Neuronal stem cell (in vitro differentiated cells): Measurements from ENCODE around the gene COPS9.

Experiments used
- DNase-seq: peaks from one replicate; pipeline ENCODE4 v3.0.0-alpha.2; 2013; ENCODE audit warnings: low spot score
- H2AFZ ChIP-seq: one replicate; pipeline ENCODE4 v1.6.1; 2013; ENCODE audit warnings: mild to moderate bottlenecking, low read length, inconsistent platforms
- H2AK5ac ChIP-seq: 2 replicates; pipeline ENCODE4 v1.6.1; 2013; ENCODE audit warnings: low read depth, mild to moderate bottlenecking, inconsistent platforms, low read length, moderate library complexity, mixed read lengths
- H2BK120ac ChIP-seq: 2 replicates; pipeline ENCODE4 v1.6.1; 2013; ENCODE audit warnings: low read depth, mild to moderate bottlenecking, inconsistent platforms, low read length, moderate library complexity, mixed read lengths
- H2BK12ac ChIP-seq: one replicate; pipeline ENCODE4 v1.6.1; 2013; ENCODE audit warnings: low read length, inconsistent platforms
- H2BK15ac ChIP-seq: 2 replicates; pipeline ENCODE4 v1.6.1; 2013; ENCODE audit warnings: mild to moderate bottlenecking, low read length, inconsistent platforms, mixed read lengths
- H2BK5ac ChIP-seq: one replicate; pipeline ENCODE4 v1.6.1; 2013; ENCODE audit warnings: inconsistent platforms, mild to moderate bottlenecking, low read length, moderate library complexity
- H3K14ac ChIP-seq: one replicate; pipeline ENCODE4 v1.6.1; 2013; ENCODE audit warnings: low read length, inconsistent platforms
- H3K18ac ChIP-seq: 2 replicates; pipeline ENCODE4 v1.6.1; 2013; ENCODE audit warnings: low read length, inconsistent platforms
- H3K23ac ChIP-seq: 2 replicates; pipeline ENCODE4 v1.6.1; 2013; ENCODE audit warnings: low read depth, mild to moderate bottlenecking, mixed read lengths, low read length, inconsistent platforms; ENCODE audit not compliant: poor library complexity
- H3K27ac ChIP-seq: replicated peaks from 3 replicates; pipeline ENCODE4 v1.5.1; 2013; ENCODE audit warnings: low read length, inconsistent platforms
- H3K27me3 ChIP-seq, 3 experiments: 2 replicates each; pipeline ENCODE4 v1.6.1; 2013; ENCODE audit warnings: low read length in 3 of 3, mild to moderate bottlenecking in 2 of 3, inconsistent platforms in 1 of 3, low read depth in 1 of 3, mixed read lengths in 1 of 3, moderate library complexity in 1 of 3; ENCODE audit not compliant: control insufficient read depth in 3 of 3, insufficient read depth in 3 of 3
- H3K36me3 ChIP-seq, 2 donors: replicated peaks in 1 of 2; 2 replicates each; pipeline ENCODE4 v1.6.1; 2013; ENCODE audit warnings: low read length in 2 of 2; ENCODE audit not compliant: control insufficient read depth in 2 of 2, insufficient read depth in 2 of 2
- H3K4ac ChIP-seq: 2 replicates; pipeline ENCODE4 v1.6.1; 2013; ENCODE audit warnings: inconsistent platforms, mild to moderate bottlenecking, low read length, moderate library complexity
- H3K4me1 ChIP-seq, 2 donors: 1 replicate in 1 of 2; 2 replicates in 1 of 2; pipeline ENCODE4 v1.6.1; 2013; ENCODE audit warnings: low read length in 2 of 2, low read depth in 1 of 2; ENCODE audit not compliant: control insufficient read depth in 2 of 2, insufficient read depth in 1 of 2
- H3K4me2 ChIP-seq: one replicate; pipeline ENCODE4 v1.6.1; 2013; ENCODE audit warnings: mild to moderate bottlenecking, low read length, inconsistent platforms; ENCODE audit not compliant: insufficient read depth, poor library complexity, severe bottlenecking
- H3K4me3 ChIP-seq, 2 donors: 2 replicates each; pipeline ENCODE4 v1.5.1; 2013; ENCODE audit warnings: low read length in 2 of 2, mild to moderate bottlenecking in 2 of 2, inconsistent platforms in 1 of 2, moderate library complexity in 1 of 2
- H3K79me1 ChIP-seq: one replicate; pipeline ENCODE4 v1.6.1; 2013; ENCODE audit warnings: low read depth, mild to moderate bottlenecking, inconsistent platforms, low read length, moderate library complexity
- H3K9ac ChIP-seq: one replicate; pipeline ENCODE4 v1.6.1; 2013; ENCODE audit warnings: mild to moderate bottlenecking, low read depth, low read length, inconsistent platforms; ENCODE audit not compliant: poor library complexity
- H3K9me3 ChIP-seq, 2 donors: replicated peaks in 1 of 2; 2 replicates each; pipeline versions ENCODE3 to v1.6.1; 2013; ENCODE audit warnings: low read length in 2 of 2, mild to moderate bottlenecking in 2 of 2, inconsistent platforms in 1 of 2, low read depth in 1 of 2, mixed read lengths in 1 of 2, moderate library complexity in 1 of 2; ENCODE audit not compliant: control insufficient read depth in 2 of 2, insufficient read depth in 1 of 2
- H4K8ac ChIP-seq: one replicate; pipeline ENCODE4 v1.6.1; 2013; ENCODE audit warnings: low read depth, mild to moderate bottlenecking, inconsistent platforms, low read length, moderate library complexity
- H4K91ac ChIP-seq: one replicate; pipeline ENCODE4 v1.6.1; 2013; ENCODE audit warnings: low read length, low read depth, mild to moderate bottlenecking, inconsistent platforms; ENCODE audit not compliant: poor library complexity

The COPS9 gene

GRCh38 chr2:240086563-240086962 lies 49.5 kb downstream of the COPS9 start:
- Histone ChIP-seq H2BK12ac (no peak overlapping the region), H2AFZ (no peak overlapping the region), H3K4me2 (no peak overlapping the region), H3K27me3 (no peaks in the 10 kb centered on the region), H3K4me1 (no peaks in the 10 kb centered on the region), H2AK5ac (no peak overlapping the region), H3K36me3 (no peaks in the 10 kb centered on the region), H3K9me3 (peaks cover 0 to 9% of the 10 kb centered on the region in 2 donors), H3K14ac (no peak overlapping the region), H4K8ac (no peak overlapping the region), H3K79me1 (no peaks in the 10 kb centered on the region), H4K91ac (no peak overlapping the region), H2BK15ac (no peak overlapping the region), H3K4ac (no peak overlapping the region), H3K27ac (no peak overlapping the region), H2BK120ac (no peak overlapping the region), H3K9ac (no peak overlapping the region), H3K4me3 (no peak overlapping the region), H3K18ac (no peak overlapping the region), H3K23ac (no peak overlapping the region), H2BK5ac (no peak overlapping the region)
- DNase-seq = no peak
